ENCODE data around the gene DOCK1. TPM values are rescaled to one million over a fixed set of nuclear protein-coding genes. Genes with fewer than 3 reads are reported as not detected.

The DOCK1 gene
- total RNA-seq, 1 donor = 99.7 TPM

DNA sequence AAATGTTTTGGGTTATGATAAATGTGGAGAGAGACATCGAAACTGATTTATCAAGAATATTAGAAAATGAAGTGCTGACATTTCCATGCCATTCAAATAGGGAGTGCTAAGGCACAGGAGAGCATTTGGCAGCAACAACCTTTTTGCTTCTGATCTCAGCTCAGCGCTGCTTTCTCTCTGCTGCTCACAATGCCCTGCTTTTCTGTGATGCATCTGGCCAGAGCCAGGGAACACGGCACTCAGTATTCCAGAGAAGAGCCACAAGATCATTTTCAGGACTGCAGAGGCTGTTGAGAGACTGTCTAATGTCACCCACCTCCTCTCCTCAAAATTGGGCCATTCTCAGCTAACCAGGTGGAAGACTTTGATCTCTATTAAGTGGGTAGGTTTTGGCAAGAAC is 263.0 kb downstream of the DOCK1 start:
- no peak for DNase-seq (ENCODE audit: low read depth)
- no peak for TF ChIP-seq CTCF (IDR thresholded peaks at IDR 0.05; ENCODE audit: insufficient read depth, low read depth, low read length)
- no peak overlapping the region for H3K4me3 ChIP-seq (ENCODE audit: low read depth, low read length)

GRCh38 chr10:127174866-127175265 is 269.6 kb downstream of the DOCK1 start:
- no peak overlapping the region for H3K4me3 ChIP-seq (ENCODE audit: low read depth, low read length)
- TF ChIP-seq CTCF (IDR thresholded peaks at IDR 0.05; ENCODE audit: insufficient read depth, low read depth, low read length) = no peak
- no peak for DNase-seq (ENCODE audit: low read depth)

- no peak for DNase-seq (ENCODE audit: low read depth)
- H3K4me3 ChIP-seq (ENCODE audit: low read depth, low read length) = no peak overlapping the region
- no peak for TF ChIP-seq CTCF (IDR thresholded peaks at IDR 0.05; ENCODE audit: insufficient read depth, low read depth, low read length)
Measured at GRCh38 chr10:127175357-127176110, 270.3 kb downstream of the DOCK1 start.

- no peak for TF ChIP-seq CTCF (IDR thresholded peaks at IDR 0.05; ENCODE audit: insufficient read depth, low read depth, low read length)
- DNase-seq (ENCODE audit: low read depth) = no peak
- no peak overlapping the region for H3K4me3 ChIP-seq (ENCODE audit: low read depth, low read length)
Measured at GRCh38 chr10:127176649-127177048, 271.4 kb downstream of the DOCK1 start.

DNA sequence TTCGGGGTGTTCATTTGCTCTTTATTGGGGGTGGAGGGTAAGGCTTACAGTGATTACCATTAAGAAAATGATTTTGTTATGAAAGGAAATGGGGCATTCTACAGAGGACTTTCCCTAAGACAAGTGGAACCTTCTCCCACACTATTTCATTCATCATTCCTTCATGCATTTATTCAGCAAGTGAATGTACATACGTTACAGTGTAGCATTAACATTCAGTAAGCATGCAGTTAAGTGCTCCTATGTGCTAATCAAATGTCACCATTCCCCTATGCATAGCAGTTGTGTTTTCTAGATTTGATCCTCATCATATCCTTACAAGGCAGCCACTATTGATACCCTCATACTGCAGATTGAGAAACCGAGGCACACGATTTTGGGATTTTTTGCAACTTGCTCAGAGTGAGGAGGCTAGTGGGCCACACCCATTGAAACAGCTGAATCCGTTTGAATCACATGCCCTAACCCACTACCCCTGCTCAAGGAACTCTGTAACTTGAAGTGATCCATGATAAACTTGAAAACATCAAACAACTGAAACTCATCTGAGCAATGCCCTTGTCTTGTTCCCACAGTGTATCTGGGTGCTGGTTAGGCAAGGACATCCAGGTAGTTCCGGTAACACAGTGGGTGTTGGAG is 274.5 kb downstream of the DOCK1 start:
- DNase-seq (ENCODE audit: low read depth) = no peak
- H3K4me3 ChIP-seq (ENCODE audit: low read depth, low read length) = no peak overlapping the region
- no peak for TF ChIP-seq CTCF (IDR thresholded peaks at IDR 0.05; ENCODE audit: insufficient read depth, low read depth, low read length)

DNA sequence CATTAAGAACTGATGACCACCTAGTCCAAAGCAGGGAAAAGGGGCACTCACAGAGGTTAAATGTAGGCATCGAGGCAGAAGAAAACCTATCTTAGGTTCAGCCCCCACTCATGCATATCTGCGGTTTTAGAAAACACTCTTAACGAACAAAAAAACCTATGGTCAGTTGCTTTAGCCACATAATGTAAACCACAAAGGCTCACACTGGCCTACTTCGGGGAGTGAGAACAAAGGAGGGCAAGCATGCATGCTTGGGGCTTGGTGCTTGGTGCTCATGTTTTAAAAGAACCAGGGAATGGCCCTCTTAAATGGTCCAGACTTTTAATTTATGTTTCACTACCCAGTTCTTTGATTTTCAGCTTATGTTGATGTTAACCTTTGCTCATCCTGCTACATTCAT is 276.9 kb downstream of the DOCK1 start:
- DNase-seq (ENCODE audit: low read depth) = no peak
- H3K4me3 ChIP-seq (ENCODE audit: low read depth, low read length) = no peak overlapping the region
- no peak for TF ChIP-seq CTCF (IDR thresholded peaks at IDR 0.05; ENCODE audit: insufficient read depth, low read depth, low read length)

All from fibroblast of villous mesenchyme (primary cell).